ENCODE measurements around the gene VAV2.

The VAV2 gene

DNA sequence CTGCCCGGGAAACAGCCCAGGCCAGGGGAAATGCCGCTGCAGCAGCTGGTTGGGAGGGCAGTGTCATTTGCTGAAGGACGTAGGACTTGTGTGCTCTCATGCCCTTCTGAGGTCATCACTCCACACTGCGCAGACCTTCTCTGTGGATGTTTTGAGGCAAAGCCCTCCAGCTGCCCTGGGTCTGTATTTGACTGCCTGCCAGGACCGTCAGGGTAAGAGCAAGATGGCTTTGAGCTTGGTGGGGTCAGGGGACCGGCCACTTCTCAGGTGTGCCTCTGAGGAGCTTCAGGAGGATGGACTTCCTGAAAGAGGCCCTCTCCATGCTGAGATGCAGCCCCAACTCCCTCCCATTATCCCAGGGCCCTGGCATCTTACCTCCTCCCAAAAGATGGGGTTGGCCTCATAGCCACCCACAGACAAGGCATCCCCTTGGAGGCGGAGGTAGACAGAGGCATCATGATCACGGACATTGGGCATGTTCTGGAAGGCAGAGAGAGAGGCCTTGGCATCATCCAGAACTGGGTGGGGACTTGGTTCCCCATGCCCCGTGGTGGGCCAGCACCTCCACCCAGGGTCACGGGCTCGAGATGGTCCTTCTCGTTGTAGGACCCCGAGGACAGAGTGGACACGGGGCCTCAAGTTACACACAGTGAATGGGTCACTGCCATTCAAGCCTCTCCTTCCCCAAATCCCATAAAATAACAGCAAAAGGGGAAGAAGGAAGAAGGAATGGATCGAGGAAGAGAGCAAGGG, 273.4 kb downstream of the VAV2 start:
- no peak for DNase-seq

DNA sequence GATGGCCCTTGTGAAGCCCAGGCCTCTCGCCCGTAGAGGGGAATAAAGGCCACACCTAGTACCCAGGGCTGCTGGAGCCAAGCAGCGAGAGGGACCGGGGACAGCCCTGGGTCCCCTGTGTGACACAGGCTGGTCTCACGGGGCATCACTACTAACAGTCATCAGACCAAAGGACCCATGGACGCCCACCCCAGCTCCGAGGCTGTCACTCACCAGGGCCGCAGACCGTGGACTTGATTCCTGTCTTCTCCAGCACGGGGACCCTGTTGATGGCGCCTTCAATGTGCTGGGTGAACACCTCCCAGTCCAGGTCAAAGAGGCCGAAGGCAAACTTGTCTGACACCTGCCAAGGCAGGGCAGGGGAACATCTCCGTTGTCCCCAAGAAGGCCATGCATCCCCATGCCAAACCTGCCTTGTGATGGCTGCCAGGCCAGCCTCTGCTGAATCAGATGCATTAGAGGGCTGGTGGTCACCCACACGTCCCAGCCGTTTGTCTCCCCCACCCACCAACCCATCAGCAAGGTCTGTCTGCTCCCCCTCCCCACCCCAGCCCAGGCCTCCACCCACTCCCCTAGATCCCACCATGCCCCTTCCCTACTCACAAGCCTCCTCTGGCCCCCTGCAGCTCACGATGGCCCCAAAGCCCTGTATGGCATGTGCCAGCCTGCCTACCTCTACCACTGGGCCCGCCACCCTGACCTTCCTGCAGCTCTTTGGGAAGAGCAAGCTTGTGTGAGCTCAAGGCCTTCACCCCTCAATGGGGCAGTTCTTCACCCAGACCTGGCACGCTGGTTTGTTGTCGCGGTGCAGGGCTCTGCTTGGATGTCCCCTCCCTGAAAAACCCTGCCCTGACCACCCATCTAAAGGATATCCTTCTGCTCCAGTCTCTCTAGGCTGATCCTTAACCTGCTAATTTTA, 274.8 kb downstream of the VAV2 start:
- DNase-seq, result no peak

DNA sequence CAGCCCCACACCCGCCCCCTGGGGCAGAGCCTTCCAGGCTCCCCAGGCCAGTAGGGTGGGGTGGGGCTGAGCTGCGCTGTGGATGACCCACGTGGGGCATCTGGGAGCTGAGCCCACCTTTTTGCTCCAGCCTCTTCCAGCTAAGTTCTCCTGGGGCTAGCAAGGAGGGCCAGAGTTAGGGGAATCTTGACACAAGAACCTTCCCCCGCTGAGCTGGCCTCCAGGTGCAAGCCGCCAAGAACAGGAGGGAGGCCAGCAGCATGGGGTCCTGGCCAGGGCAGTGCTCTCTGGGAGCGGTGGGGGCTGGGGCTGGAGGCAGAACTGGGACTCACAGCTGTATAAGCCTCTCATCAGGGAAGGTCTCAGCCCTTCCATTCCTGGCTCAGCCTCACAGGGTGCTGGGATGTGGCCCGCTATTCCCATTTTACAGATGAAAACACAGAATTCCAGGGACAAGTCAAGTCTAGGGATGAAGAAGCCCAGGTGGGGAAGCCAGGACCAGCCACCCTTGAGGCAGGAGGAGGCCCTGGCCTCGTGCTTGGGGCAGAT, 275.5 kb downstream of the VAV2 start:
- no peak for DNase-seq

- DNase-seq, result peak in 2 of 4 experiments; percentile 23 to 26
These were observed 276.1 kb downstream of the VAV2 start for GRCh38 chr9:133715866-133716563.

DNA sequence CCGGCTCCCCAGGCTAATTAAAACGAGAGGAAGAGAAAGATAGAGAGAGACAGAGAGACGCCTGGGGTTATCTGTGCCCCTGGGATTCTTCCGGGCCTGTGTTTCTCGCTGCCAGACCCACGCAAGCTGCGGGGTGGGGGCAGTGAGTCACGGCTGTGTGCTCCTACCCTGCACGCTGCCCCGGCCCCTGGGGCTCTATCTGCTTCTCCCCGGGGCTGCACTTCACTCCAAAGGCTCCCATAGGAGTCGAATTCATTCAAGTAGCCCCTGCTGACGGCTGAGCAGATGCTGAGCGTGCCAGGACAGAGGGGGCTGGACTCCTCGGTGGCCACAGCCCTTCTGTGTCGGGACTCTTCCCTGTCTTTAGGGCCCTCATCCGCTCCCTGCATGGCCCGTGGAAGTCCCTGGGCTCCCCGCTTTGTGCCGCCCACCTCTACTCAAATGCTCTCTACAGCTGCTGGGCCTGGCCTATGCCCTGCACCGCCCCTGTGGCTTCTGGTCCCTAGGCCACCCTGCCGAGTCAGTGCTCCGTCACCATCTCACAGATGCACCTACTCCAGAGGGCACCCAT, 276.7 kb downstream of the VAV2 start:
- DNase-seq, result no peak

GRCh38 chr9:133714606-133715294, 277.4 kb downstream of the VAV2 start:
- DNase-seq, result no peak

DNA sequence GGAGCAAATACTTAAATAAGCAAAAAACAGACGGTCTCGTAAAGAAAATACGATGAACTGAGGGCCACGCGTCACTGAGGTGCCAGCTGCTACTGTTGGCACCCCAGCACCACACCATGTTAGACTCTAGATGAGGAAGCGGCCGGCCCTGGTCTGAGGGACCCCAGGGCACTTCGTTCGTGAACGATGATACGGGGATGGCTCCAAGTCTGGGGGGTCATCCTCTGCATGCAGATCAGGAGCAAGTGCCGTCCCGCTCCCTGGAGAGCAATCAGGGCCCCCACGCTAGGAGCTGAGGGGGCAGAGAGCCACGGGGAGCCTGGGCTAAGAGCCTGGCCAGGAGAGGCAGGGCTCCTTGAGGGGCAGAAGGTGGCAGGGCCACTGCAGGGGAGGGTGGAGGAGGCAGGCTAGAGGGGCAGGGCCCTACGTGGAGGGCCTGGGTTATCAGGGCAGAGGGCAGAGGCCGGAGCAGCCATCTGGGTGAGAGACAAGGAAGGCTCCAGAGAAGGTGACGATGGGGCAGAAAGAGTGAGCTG, 278.1 kb downstream of the VAV2 start:
- no peak for DNase-seq

DNA sequence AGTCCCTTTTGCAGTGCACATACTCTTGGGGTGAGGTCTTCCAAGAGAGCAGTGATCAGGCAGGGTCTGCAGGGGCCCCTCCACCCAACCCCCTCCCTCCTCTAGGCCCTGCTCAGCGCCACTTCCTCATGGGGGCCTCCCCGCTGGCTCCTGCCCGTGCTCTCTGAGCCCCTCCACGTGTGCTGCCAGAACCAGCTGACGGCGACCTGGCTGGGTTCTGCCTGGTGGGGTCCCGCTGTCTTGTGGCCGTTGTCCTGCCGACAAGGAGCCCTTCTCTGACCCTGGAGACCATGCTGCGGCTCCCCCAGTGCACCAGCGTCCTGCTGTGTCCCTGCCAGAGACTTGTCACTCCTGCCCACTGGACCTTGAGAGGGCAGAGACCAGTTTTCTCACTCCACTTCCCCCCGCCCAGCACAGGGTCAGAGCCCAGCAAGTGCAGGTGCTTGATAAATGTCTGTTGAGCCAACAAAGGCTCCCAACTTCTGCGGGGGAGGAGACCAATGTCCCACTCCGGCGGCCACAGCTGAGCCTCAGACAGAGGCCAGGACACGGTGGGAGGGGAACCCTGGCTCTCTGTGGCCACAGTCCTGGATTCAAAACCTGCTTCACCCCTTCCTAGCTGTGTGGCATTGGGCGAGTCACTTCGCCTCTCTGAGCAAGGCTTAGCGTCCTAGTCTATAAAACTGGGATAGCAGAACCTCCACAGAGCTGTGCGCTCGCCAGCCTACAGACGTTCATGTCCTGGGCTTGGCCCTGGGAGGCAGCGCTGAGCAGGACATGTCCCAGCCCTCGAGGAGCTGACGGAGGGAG, 278.8 kb downstream of the VAV2 start:
- no peak for DNase-seq

GRCh38 chr9:133712221-133713100, 279.7 kb downstream of the VAV2 start:
- DNase-seq, result no peak

Measured in suppressor macrophage (primary cell).